ENCODE data around the gene REEP6.

The REEP6 gene

DNA sequence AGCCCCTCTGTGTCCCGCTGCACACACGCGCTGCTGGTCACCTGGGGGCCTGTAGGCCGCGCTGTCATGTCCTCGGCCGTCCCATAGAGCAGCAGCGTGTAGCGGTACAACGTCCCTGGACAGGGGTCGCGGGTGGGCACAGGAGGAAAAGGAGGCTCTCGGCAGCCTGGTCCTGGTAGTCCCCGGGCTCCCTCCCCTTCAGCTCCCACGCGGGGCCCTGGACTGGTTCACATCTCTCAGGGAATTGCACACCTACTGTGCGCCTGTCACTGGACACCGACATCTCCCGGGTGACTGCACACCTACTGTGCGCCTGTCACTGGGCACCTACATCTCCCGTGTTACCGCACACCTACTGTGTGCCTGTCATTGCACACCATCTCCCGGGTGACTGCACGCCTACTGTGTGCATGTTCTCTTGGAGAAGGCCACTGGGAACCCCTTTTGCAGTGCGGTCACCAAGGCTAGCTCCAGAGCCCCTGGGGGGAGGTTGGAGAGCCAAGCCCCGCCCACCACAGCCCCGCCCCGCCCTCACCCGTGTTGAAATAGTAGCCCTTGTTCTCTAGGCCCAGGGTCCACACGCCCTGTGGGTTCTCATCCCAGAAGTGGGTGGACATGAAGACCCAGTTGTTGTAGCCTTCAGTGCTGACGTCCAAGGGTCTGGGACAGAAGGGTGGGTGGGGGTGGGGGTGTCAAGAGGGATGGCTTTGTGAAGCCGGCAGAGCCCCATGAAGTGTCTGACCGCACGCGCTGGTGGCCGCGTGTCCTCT is 8.4 kb upstream of the REEP6 start:
- Histone ChIP-seq H3F3A (ENCODE audit: insufficient read depth) (peaks cover 7% of the 10 kb centered on the region; the same call in 1 of the 2 replicates), H3K4me2 (ENCODE audit: low read depth, low read length, poor library complexity, severe bottlenecking) (no peak overlapping the region), H3K27ac (ENCODE audit: low read depth, low read length) (no peak overlapping the region), H3K9me2 (replicated peaks; ENCODE audit: insufficient read depth, low read length) (no peaks in the 10 kb centered on the region), H3K27me3 (ENCODE audit: low read length) (no peaks in the 10 kb centered on the region), H3K36me3 (ENCODE audit: low read length) (no peaks in the 10 kb centered on the region), H3K4me3 (ENCODE audit: insufficient read depth, low read length, poor library complexity, severe bottlenecking) (no peak overlapping the region), H4K20me1 (ENCODE audit: low read depth, low read length) (no peaks in the 10 kb centered on the region), H2AFZ (ENCODE audit: low read depth, low read length, severe bottlenecking) (no peak overlapping the region), H3K79me2 (ENCODE audit: insufficient read depth, low read length) (peaks cover 10% of the 10 kb centered on the region), H3K9ac (ENCODE audit: low read length) (no peak overlapping the region), H3K9me3 (ENCODE audit: insufficient read depth, low read length) (no peaks in the 10 kb centered on the region)
- TF ChIP-seq EZH2phosphoT487 (conservative IDR thresholded peaks at IDR 0.05; ENCODE audit: low read length) (no peak), CTCF (IDR thresholded peaks at IDR 0.05; ENCODE audit: insufficient read depth, low read length, poor library complexity, severe bottlenecking) (no peak)

DNA sequence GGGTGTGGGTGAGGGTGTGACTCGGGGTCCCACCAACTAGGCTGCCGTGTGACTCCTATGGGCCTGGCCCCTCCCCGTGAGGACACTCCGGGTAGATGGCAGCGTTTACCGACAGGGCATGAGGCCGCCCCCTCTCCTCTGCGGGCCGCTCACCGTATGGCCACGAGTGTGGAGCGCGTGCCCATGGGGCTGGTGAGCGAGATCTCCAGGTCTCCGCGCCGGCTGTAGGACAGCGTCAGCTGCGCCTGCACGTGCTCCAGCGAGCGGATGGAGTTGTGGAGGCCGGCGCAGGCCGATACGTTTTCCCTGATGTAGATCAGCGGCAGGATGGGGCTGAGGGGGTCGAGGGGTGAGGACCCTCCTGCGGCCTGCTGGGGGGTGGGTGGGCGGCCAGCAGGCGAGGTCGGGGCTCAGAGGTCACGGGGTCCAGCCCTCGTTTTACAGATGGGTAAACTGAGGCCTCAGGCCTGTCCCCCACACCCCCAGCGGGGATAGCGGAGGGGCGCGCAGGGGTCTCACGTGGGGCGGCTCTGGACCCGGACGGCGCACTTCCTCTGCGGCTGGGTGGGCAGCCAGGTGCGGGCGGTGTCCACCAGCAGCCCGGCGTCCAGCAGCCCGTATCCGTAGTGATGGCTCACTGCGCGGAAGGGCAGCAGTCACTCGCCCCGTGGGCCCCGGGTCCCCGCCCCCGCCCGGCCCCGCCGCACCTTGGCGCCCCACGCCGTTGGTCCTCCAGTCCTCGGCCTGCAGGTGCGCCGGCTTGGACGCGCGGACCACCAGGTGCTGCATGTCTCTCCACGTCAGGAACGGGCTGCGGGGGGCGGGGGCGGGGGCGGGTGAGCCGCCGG is 7.6 kb upstream of the REEP6 start:
- no peak overlapping the region for H2AFZ ChIP-seq (ENCODE audit: low read depth, low read length, severe bottlenecking)
- no peak overlapping the region for H3K27ac ChIP-seq (ENCODE audit: low read depth, low read length)
- peaks cover 4% of the 10 kb centered on the region for H3K79me2 ChIP-seq (ENCODE audit: insufficient read depth, low read length)
- no peaks in the 10 kb centered on the region for H3K9me3 ChIP-seq (ENCODE audit: insufficient read depth, low read length)
- H3K27me3 ChIP-seq (ENCODE audit: low read length) = no peaks in the 10 kb centered on the region
- H3K9ac ChIP-seq (ENCODE audit: low read length) = no peak overlapping the region
- no peaks in the 10 kb centered on the region for H3K9me2 ChIP-seq (replicated peaks; ENCODE audit: insufficient read depth, low read length)
- H4K20me1 ChIP-seq (ENCODE audit: low read depth, low read length) = no peaks in the 10 kb centered on the region
- H3K36me3 ChIP-seq (ENCODE audit: low read length) = no peaks in the 10 kb centered on the region
- no peak overlapping the region for H3K4me2 ChIP-seq (ENCODE audit: low read depth, low read length, poor library complexity, severe bottlenecking)
- peaks cover 7% of the 10 kb centered on the region; the same call in 1 of the 2 replicates for H3F3A ChIP-seq (ENCODE audit: insufficient read depth)
- H3K4me3 ChIP-seq (ENCODE audit: insufficient read depth, low read length, poor library complexity, severe bottlenecking) = no peak overlapping the region
- TF ChIP-seq CTCF (IDR thresholded peaks at IDR 0.05; ENCODE audit: insufficient read depth, low read length, poor library complexity, severe bottlenecking) (no peak), EZH2phosphoT487 (conservative IDR thresholded peaks at IDR 0.05; ENCODE audit: low read length) (no peak)

DNA sequence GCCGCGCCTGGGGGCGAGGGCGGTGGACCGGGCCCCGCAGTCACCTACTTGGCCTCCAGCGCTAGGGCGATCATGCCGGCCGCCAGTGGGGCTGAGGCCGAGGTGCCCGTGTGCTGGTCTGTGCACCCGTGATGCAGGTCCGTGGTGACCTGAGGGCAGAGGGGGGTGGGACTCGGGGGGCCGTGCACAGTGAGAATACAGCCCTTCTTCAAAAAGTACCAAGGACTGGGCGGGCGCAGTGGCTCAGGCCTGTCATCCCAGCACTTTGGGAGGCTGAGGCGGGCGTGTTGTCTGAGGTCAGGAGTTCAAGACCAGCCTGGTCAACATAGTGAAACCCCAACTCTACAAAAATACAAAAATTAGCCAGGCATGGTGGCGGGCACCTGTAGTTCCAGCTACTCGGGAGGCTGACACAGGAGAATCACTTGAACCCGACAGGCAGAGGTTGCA is 7.0 kb upstream of the REEP6 start:
- no peak overlapping the region for H3K4me2 ChIP-seq (ENCODE audit: low read depth, low read length, poor library complexity, severe bottlenecking)
- no peaks in the 10 kb centered on the region for H3K9me3 ChIP-seq (ENCODE audit: insufficient read depth, low read length)
- H3F3A ChIP-seq (ENCODE audit: insufficient read depth) = peaks cover 7% of the 10 kb centered on the region; the same call in 1 of the 2 replicates
- H4K20me1 ChIP-seq (ENCODE audit: low read depth, low read length) = no peaks in the 10 kb centered on the region
- H3K9me2 ChIP-seq (replicated peaks; ENCODE audit: insufficient read depth, low read length) = no peaks in the 10 kb centered on the region
- no peaks in the 10 kb centered on the region for H3K36me3 ChIP-seq (ENCODE audit: low read length)
- no peak overlapping the region for H3K9ac ChIP-seq (ENCODE audit: low read length)
- H2AFZ ChIP-seq (ENCODE audit: low read depth, low read length, severe bottlenecking) = no peak overlapping the region
- H3K27me3 ChIP-seq (ENCODE audit: low read length) = no peaks in the 10 kb centered on the region
- no peaks in the 10 kb centered on the region for H3K79me2 ChIP-seq (ENCODE audit: insufficient read depth, low read length)
- no peak overlapping the region for H3K27ac ChIP-seq (ENCODE audit: low read depth, low read length)
- H3K4me3 ChIP-seq (ENCODE audit: insufficient read depth, low read length, poor library complexity, severe bottlenecking) = no peak overlapping the region
- TF ChIP-seq CTCF (IDR thresholded peaks at IDR 0.05; ENCODE audit: insufficient read depth, low read length, poor library complexity, severe bottlenecking) (no peak), EZH2phosphoT487 (conservative IDR thresholded peaks at IDR 0.05; ENCODE audit: low read length) (no peak)

Data from SU-DHL-6 (cell line).